ENCODE measurements around the gene RPS27. TPM values are rescaled to one million over a fixed set of nuclear protein-coding genes. Genes with fewer than 3 reads are reported as not detected.

Gene RPS27
- total and polyA plus RNA-seq, 4 donors: 452 to 3,145 (median 1,349) TPM

DNA sequence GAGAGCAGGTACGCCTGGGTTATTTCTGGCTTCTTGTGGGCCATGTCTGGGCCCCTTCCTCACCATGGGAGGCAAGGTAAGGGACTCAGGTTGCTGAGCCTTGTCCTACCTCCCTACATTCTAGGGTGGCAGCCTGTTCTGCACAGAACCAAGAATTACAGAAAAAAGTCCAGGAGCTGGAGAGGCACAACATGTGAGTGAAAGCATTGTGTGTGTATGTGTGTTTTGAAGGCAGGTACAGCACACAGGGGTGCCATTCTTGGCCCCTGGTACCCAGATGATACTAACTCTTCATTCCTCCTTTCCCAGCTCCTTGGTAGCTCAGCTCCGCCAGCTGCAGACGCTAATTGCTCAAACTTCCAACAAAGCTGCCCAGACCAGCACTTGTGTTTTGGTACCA, 17.5 kb upstream of the RPS27 start:
- no peaks in the 10 kb centered on the region for H3K27me3 ChIP-seq (ENCODE audit: control insufficient read depth in 4 of 4, insufficient read depth in 4 of 4, low read length in 3 of 4)

More for the DNA sequence above, 17.5 kb upstream of the RPS27 start:
- DNase-seq (ENCODE audit: low spot score): no peak
- 97% methylated on average over 3 of the region's 3 CpGs for WGBS
- no peak overlapping the region for H3K9ac ChIP-seq (ENCODE audit: low read depth in 1 of 2, low read length in 2 of 2)
- peaks cover 2 to 24% (median 20%) of the 10 kb centered on the region in 4 donors for H3K4me1 ChIP-seq (ENCODE audit: control insufficient read depth in 4 of 4, insufficient read depth in 4 of 4, low read length in 3 of 4)
- TF ChIP-seq, protein P1, sequence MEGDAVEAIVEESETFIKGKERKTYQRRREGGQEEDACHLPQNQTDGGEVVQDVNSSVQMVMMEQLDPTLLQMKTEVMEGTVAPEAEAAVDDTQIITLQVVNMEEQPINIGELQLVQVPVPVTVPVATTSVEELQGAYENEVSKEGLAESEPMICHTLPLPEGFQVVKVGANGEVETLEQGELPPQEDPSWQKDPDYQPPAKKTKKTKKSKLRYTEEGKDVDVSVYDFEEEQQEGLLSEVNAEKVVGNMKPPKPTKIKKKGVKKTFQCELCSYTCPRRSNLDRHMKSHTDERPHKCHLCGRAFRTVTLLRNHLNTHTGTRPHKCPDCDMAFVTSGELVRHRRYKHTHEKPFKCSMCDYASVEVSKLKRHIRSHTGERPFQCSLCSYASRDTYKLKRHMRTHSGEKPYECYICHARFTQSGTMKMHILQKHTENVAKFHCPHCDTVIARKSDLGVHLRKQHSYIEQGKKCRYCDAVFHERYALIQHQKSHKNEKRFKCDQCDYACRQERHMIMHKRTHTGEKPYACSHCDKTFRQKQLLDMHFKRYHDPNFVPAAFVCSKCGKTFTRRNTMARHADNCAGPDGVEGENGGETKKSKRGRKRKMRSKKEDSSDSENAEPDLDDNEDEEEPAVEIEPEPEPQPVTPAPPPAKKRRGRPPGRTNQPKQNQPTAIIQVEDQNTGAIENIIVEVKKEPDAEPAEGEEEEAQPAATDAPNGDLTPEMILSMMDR (IDR thresholded peaks at IDR 0.05; ENCODE audit: low read depth, low read length, missing input control): no peak
- TF ChIP-seq, protein P2, sequence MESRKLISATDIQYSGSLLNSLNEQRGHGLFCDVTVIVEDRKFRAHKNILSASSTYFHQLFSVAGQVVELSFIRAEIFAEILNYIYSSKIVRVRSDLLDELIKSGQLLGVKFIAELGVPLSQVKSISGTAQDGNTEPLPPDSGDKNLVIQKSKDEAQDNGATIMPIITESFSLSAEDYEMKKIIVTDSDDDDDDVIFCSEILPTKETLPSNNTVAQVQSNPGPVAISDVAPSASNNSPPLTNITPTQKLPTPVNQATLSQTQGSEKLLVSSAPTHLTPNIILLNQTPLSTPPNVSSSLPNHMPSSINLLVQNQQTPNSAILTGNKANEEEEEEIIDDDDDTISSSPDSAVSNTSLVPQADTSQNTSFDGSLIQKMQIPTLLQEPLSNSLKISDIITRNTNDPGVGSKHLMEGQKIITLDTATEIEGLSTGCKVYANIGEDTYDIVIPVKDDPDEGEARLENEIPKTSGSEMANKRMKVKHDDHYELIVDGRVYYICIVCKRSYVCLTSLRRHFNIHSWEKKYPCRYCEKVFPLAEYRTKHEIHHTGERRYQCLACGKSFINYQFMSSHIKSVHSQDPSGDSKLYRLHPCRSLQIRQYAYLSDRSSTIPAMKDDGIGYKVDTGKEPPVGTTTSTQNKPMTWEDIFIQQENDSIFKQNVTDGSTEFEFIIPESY (IDR thresholded peaks at IDR 0.05): no peak
- no peak for TF ChIP-seq GABPA (IDR thresholded peaks at IDR 0.05 in 1 of 2, conservative IDR thresholded peaks at IDR 0.05 in 1 of 2)
- no peak for TF ChIP-seq SP1 (IDR thresholded peaks at IDR 0.05)
- no peak for TF ChIP-seq HNF4A (conservative IDR thresholded peaks at IDR 0.05)
- no peak for TF ChIP-seq RXRA (IDR thresholded peaks at IDR 0.05)
- no peak for TF ChIP-seq YY1 (IDR thresholded peaks at IDR 0.05)
- TF ChIP-seq TAF1 (conservative IDR thresholded peaks at IDR 0.05): no peak
- TF ChIP-seq, protein P3, sequence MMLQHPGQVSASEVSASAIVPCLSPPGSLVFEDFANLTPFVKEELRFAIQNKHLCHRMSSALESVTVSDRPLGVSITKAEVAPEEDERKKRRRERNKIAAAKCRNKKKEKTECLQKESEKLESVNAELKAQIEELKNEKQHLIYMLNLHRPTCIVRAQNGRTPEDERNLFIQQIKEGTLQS (IDR thresholded peaks at IDR 0.05): no peak
- TF ChIP-seq MAX (IDR thresholded peaks at IDR 0.05): no peak
- no peak for TF ChIP-seq JUND (IDR thresholded peaks at IDR 0.05)
- TF ChIP-seq NR2F2 (IDR thresholded peaks at IDR 0.05): no peak
- TF ChIP-seq REST (IDR thresholded peaks at IDR 0.05): no peak
- H3K4me3 ChIP-seq (ENCODE audit: low read depth in 1 of 3, low read length in 3 of 3): no peak overlapping the region
- H3K27ac ChIP-seq (ENCODE audit: low read depth in 1 of 2, low read length in 2 of 2): no peak overlapping the region
- H3K36me3 ChIP-seq (ENCODE audit: control insufficient read depth in 4 of 4, insufficient read depth in 3 of 4, low read depth in 1 of 4, low read length in 3 of 4): peaks cover 4 to 19% (median 17%) of the 10 kb centered on the region in 4 donors
- no peaks in the 10 kb centered on the region for H3K9me3 ChIP-seq (ENCODE audit: control insufficient read depth in 4 of 4, low read length in 3 of 4)

All from liver (tissue), 9 donors.